HCT116 (cell line): Measurements from ENCODE around the gene UBR3. TPM values are rescaled to one million over a fixed set of nuclear protein-coding genes. Genes with fewer than 3 reads are reported as not detected.
"Not testable (repeated sequence)": the region's sequence is repeated elsewhere in the genome, so short reads cannot be mapped to it uniquely, and the experiment has no call there.

Experiments used
- ATAC-seq: fragments of 200-7000 bp; cut with Tn5 transposase; 2 replicates; pipeline ENCODE4 v1.9.1; 2020; ENCODE audit warnings: mild to moderate bottlenecking, moderate library complexity
- BruUV-seq: library from RNA; stranded (reverse); fragments of 400-500 nt; replicated peaks from 2 replicates; lab custom pipeline; 2021; lab: Mats Ljungman, UMichigan
- CTCF ChIA-PET: fragments of 300-600 bp; sonication (Branson Sonifier 250); formaldehyde crosslinking; loops from one replicate; lab custom pipeline; 2021; ENCODE audit warnings: antibody characterized with exemption; lab: Charles Lee
- POLR2A ChIA-PET: fragments of 300-600, 350-600 bp; sonication (Branson Sonifier 250); formaldehyde crosslinking; loops from one replicate; lab custom pipeline; 2021; ENCODE audit warnings: antibody characterized with exemption; lab: Charles Lee
- RAD21 ChIA-PET, 2 experiments: fragments of 300-600 bp; sonication (Branson Sonifier 250); formaldehyde crosslinking; loops; one replicate each; lab custom pipeline; 2023; ENCODE audit warnings: low total read pairs in 2 of 2; ENCODE audit not compliant: uncharacterized antibody in 2 of 2, unreplicated experiment in 2 of 2, low non-redundant PET in 1 of 2; lab: Charles Lee
- DNase-seq: peaks from one replicate; pipeline ENCODE4 v3.0.0-alpha.2; 2010; ENCODE audit warnings: low read depth, low spot score
- H2AFZ ChIP-seq: fragments of 200-600 bp; shearing (Covaris generic), sonication (generic); 2 replicates; pipeline ENCODE4 v1.6.1; 2017; ENCODE audit warnings: low read depth, mixed run types, mixed read lengths, antibody characterized with exemption, low read length; ENCODE audit not compliant: poor library complexity, severe bottlenecking
- H3K27ac ChIP-seq: 2 replicates; pipeline ENCODE4 v1.5.1; 2012; ENCODE audit warnings: low read depth, low read length
- H3K27me3 ChIP-seq: fragments of 200-600 bp; sonication (generic); 2 replicates; pipeline ENCODE4 v1.6.1; 2016; ENCODE audit warnings: mixed run types, low read length, mixed read lengths; ENCODE audit not compliant: insufficient read depth
- H3K36me3 ChIP-seq, 2 experiments: fragments of 200-500 bp in 1 of 2; fragments of 200-600 bp in 1 of 2; sonication (Bioruptor generic) in 1 of 2; sonication (generic) in 1 of 2; 2 replicates each; pipeline versions ENCODE4 v1.5.1 to v1.6.1; 2014 to 2016; ENCODE audit warnings: low read length in 2 of 2, inconsistent platforms in 1 of 2, mixed read lengths in 1 of 2, mixed run types in 1 of 2; ENCODE audit not compliant: insufficient read depth in 2 of 2, control insufficient read depth in 1 of 2
- H3K4me1 ChIP-seq, 2 experiments: fragments of 200-600 bp in 1 of 2; sonication (generic) in 1 of 2; 2 replicates each; pipeline versions ENCODE4 v1.5.1 to v1.6.1; 2012 to 2017; ENCODE audit warnings: low read length in 2 of 2, inconsistent platforms in 1 of 2, mild to moderate bottlenecking in 1 of 2, mixed read lengths in 1 of 2, mixed run types in 1 of 2, moderate library complexity in 1 of 2; ENCODE audit not compliant: insufficient read depth in 2 of 2, control insufficient read depth in 1 of 2
- H3K4me2 ChIP-seq: fragments of 200-600 bp; sonication (generic); 2 replicates; pipeline ENCODE4 v1.6.1; 2017; ENCODE audit warnings: mixed run types, low read length, mixed read lengths
- H3K4me3 ChIP-seq, 2 experiments: fragments of 200-600 bp in 1 of 2; sonication (generic) in 1 of 2; replicated peaks in 1 of 2; 2 replicates each; pipeline ENCODE4 v1.5.1; 2011 to 2016; ENCODE audit warnings: low read length in 2 of 2, control low read depth in 1 of 2, low read depth in 1 of 2, mild to moderate bottlenecking in 1 of 2, mixed read lengths in 1 of 2, mixed run types in 1 of 2
- H3K79me2 ChIP-seq: fragments of 200-600 bp; sonication (generic); 2 replicates; pipeline ENCODE4 v1.6.1; 2017; ENCODE audit warnings: mild to moderate bottlenecking, mixed run types, low read length, moderate library complexity, mixed read lengths; ENCODE audit not compliant: insufficient read depth
- H3K9ac ChIP-seq: fragments of 200-600 bp; sonication (generic); 2 replicates; pipeline ENCODE4 v1.6.1; 2016; ENCODE audit warnings: low read length, mixed read lengths
- H3K9me2 ChIP-seq: fragments of 200-600 bp; sonication (generic), shearing (Covaris generic); 2 replicates; pipeline ENCODE4 v1.6.1; 2017; ENCODE audit warnings: mixed run types, mild to moderate bottlenecking, moderate library complexity; ENCODE audit not compliant: insufficient read depth
- H3K9me3 ChIP-seq, 2 experiments: fragments of 200-500 bp in 1 of 2; fragments of 200-600 bp in 1 of 2; sonication (Bioruptor generic) in 1 of 2; sonication (generic) in 1 of 2; 2 replicates each; pipeline ENCODE4 v1.6.1; 2014 to 2017; ENCODE audit warnings: low read length in 2 of 2, mixed read lengths in 2 of 2, inconsistent platforms in 1 of 2, low read depth in 1 of 2, mild to moderate bottlenecking in 1 of 2, mixed run types in 1 of 2, moderate library complexity in 1 of 2; ENCODE audit not compliant: control insufficient read depth in 1 of 2, insufficient read depth in 1 of 2
- H4K20me1 ChIP-seq: fragments of 200-600 bp; sonication (generic), shearing (Covaris generic); 2 replicates; pipeline ENCODE4 v1.6.1; 2017; ENCODE audit warnings: mixed run types, mild to moderate bottlenecking, moderate library complexity; ENCODE audit not compliant: insufficient read depth
- POLR2A ChIP-seq: IDR thresholded peaks from 2 replicates; pipeline ENCODE4 v1.7.0; 2011; ENCODE audit warnings: borderline replicate concordance; ENCODE audit not compliant: insufficient read depth, insufficient read length; ENCODE audit errors: extremely low read depth
- POLR2AphosphoS5 ChIP-seq: IDR thresholded peaks from 2 replicates; pipeline ENCODE4 v1.6.1; 2011; ENCODE audit warnings: mild to moderate bottlenecking, low read depth, low read length, moderate library complexity
- REST ChIP-seq: IDR thresholded peaks from 2 replicates; pipeline ENCODE4 v1.6.1; 2012; ENCODE audit warnings: low read depth
- TCF7L2 ChIP-seq: IDR thresholded peaks from 2 replicates; pipeline ENCODE4 v1.7.0; 2011; ENCODE audit warnings: borderline replicate concordance, inconsistent platforms; ENCODE audit not compliant: insufficient read depth, insufficient read length; ENCODE audit errors: extremely low read depth
- intact Hi-C: fragments of 100-400 bp; cut with micrococcal nuclease; formaldehyde crosslinking; loops from 2 replicates; pipeline ENCODE4 v1.10.0; 2022
- total RNA-seq: library from RNA; stranded (reverse); gene quantifications from one replicate; pipeline ENCODE4 v1.2.1, GENCODE V29; 2021; ENCODE audit not compliant: unreplicated experiment

Gene UBR3
- total RNA-seq, 1 experiment from 2014 or later = 29.5 TPM

DNA sequence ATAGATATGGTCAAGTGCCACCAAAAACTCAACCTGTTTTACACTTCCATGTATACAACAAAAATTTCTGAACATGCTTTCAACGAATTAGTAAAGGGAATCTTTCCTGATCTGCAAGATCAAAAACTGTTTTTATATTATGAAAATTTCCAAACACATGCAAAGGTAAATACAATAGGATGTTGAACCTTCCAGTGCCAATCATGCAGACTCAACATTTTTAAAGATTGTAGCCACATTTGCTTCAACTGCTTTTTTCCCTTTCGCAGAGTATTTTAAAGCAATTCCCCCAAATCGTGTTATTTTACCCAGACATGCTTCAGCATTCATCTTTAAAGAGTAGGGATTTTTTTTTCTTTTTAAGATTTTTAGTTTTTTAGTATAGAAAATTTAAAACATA lies 40.3 kb downstream of the UBR3 start (continued):
- no peak for TF ChIP-seq REST
- no peak for TF ChIP-seq POLR2A
- TF ChIP-seq POLR2AphosphoS5 = no peak

GRCh38 chr2:169868951-169869350 lies 41.7 kb downstream of the UBR3 start:
- RAD21 ChIA-PET = no interaction called here
- H4K20me1 ChIP-seq = no peaks in the 10 kb centered on the region

GRCh38 chr2:169871369-169871768 lies 44.1 kb downstream of the UBR3 start:
- H4K20me1 ChIP-seq, H3K9me3 ChIP-seq, H3K4me2 ChIP-seq, RAD21 ChIA-PET, intact Hi-C loops, ATAC-seq, H3K4me1 ChIP-seq, H3K27ac ChIP-seq, H3K9me2 ChIP-seq, H2AFZ ChIP-seq, BruUV-seq, POLR2A ChIA-PET, H3K4me3 ChIP-seq, DNase-seq, H3K36me3 ChIP-seq, CTCF ChIA-PET, H3K27me3 ChIP-seq, H3K9ac ChIP-seq: not testable (repeated sequence)
- H3K79me2 ChIP-seq = peaks cover 29% of the 10 kb centered on the region

More at GRCh38 chr2:169868951-169869350, 41.7 kb downstream of the UBR3 start:
- Histone ChIP-seq H3K9ac (no peak overlapping the region), H3K79me2 (peaks cover 35% of the 10 kb centered on the region), H3K27me3 (no peaks in the 10 kb centered on the region), H3K4me3 (no peak overlapping the region)
- intact Hi-C loops = no loop called here
- CTCF ChIA-PET = no interaction called here
- TF ChIP-seq TCF7L2 (no peak), POLR2AphosphoS5 (no peak)
- TF ChIP-seq, all 23 proteins: peak for 0
- H3K4me2 ChIP-seq = no peak overlapping the region
- H3K9me2 ChIP-seq = no peaks in the 10 kb centered on the region
- H3K36me3 ChIP-seq = no peaks in the 10 kb centered on the region
- no peak overlapping the region for H2AFZ ChIP-seq
- no peaks in the 10 kb centered on the region for H3K9me3 ChIP-seq
- BruUV-seq = no TSS peak
- POLR2A ChIA-PET = interaction anchor here (1.2 kb wide), 1 partner anchor 11 kb away, joined by 5 read pairs; no protein-coding TSS in a partner anchor
- no peaks in the 10 kb centered on the region for H3K4me1 ChIP-seq
- no peak for DNase-seq
- ATAC-seq = no peak
- H3K27ac ChIP-seq = no peak overlapping the region
